ENCODE results near the gene TFPI. TPM values are rescaled to one million over a fixed set of nuclear protein-coding genes. Genes with fewer than 3 reads are reported as not detected.

TFPI gene
- polyA plus RNA-seq, 1 experiment, result 10.9 TPM

DNA sequence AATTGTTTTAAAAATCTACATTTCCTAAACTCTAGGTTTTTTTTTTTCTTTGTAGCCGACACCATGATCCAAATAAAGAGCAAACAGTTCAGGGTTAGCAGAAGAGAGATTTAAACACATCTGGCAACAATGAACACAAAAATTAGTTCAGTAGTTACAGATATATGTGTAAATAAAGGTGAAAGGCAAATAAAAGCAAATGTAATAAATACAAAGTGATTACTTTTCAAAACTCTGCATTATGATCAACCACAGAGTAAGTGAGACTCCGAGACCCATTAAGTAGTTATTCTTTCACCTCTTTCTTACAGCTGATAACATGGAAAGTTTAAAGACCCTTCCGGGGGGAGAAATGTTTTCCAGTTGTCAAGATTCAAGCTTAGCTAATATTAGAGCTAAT is 106.9 kb downstream of the TFPI start:
- POLR2A ChIA-PET, result no interaction called here
- DNase-seq (ENCODE audit: low read depth), result no peak
- Histone ChIP-seq H3K27me3 (ENCODE audit: control insufficient read depth, insufficient read depth, low read length) (no peaks in the 10 kb centered on the region), H3K4me3 (ENCODE audit: low read depth, low read length) (peak overlapping the region; percentile 18), H3K36me3 (ENCODE audit: control insufficient read depth, insufficient read depth, low read length) (no peaks in the 10 kb centered on the region)
- TF ChIP-seq, protein P1, sequence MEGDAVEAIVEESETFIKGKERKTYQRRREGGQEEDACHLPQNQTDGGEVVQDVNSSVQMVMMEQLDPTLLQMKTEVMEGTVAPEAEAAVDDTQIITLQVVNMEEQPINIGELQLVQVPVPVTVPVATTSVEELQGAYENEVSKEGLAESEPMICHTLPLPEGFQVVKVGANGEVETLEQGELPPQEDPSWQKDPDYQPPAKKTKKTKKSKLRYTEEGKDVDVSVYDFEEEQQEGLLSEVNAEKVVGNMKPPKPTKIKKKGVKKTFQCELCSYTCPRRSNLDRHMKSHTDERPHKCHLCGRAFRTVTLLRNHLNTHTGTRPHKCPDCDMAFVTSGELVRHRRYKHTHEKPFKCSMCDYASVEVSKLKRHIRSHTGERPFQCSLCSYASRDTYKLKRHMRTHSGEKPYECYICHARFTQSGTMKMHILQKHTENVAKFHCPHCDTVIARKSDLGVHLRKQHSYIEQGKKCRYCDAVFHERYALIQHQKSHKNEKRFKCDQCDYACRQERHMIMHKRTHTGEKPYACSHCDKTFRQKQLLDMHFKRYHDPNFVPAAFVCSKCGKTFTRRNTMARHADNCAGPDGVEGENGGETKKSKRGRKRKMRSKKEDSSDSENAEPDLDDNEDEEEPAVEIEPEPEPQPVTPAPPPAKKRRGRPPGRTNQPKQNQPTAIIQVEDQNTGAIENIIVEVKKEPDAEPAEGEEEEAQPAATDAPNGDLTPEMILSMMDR (IDR thresholded peaks at IDR 0.05; ENCODE audit: insufficient read depth, low read depth, low read length), result no peak
- CTCF ChIA-PET, result interaction anchor here (0.6 to 1.7 kb wide), 4 partner anchors 273 to 635 kb away, joined by 3 to 9 read pairs (median 3); no protein-coding TSS in a partner anchor

DNA sequence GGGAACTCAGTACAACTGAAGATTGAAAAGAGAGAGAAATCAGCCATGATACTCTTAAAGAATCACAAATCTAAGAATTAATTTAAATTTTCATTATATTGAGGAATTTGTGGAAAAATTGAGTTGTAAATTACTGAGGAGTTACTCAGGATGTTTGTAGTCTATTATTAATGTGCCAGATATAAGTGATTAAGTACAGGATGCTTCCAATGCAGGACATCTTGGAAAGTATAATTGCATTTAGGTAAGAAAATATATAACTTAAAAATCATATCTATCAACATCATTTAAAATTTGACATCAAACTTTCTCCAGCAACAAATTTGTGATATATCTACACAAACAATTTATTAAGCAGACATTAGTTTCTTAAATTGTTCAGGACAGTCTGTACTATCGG is 107.5 kb downstream of the TFPI start:
- Histone ChIP-seq H3K4me3 (ENCODE audit: low read depth, low read length) (peak overlapping the region; percentile 16; the same call in 1 of the 2 replicates), H3K36me3 (ENCODE audit: control insufficient read depth, insufficient read depth, low read length) (no peaks in the 10 kb centered on the region), H3K27me3 (ENCODE audit: control insufficient read depth, insufficient read depth, low read length) (no peaks in the 10 kb centered on the region)
- no peak for DNase-seq (ENCODE audit: low read depth)
- POLR2A ChIA-PET, result no interaction called here
- CTCF ChIA-PET, result interaction anchor here (0.6 kb wide), 1 partner anchor 636 kb away, joined by 3 read pairs; no protein-coding TSS in a partner anchor
- TF ChIP-seq, protein P1 (IDR thresholded peaks at IDR 0.05; ENCODE audit: insufficient read depth, low read depth, low read length), result no peak

DNA sequence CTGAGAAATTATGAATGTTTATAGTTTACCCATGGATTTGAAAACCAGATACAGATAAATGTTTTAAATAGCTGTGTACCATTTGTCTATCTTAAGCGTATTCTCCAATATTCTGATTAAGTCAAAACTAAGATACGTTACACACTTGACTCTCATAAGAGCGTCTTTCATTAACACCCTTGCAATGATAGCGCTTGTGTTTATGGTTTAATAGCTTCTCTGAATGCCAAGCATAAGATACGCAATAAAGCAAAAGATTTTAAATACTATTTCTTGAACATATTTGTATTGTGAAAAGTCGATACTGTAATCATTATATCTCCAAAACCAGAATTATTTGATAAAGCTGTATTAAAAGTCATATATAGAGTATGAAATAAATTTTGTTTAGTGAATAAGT is 109.2 kb downstream of the TFPI start:
- DNase-seq (ENCODE audit: low read depth), result no peak
- POLR2A ChIA-PET, result no interaction called here
- Histone ChIP-seq H3K4me3 (ENCODE audit: low read depth, low read length) (no peak overlapping the region), H3K27me3 (ENCODE audit: control insufficient read depth, insufficient read depth, low read length) (no peaks in the 10 kb centered on the region), H3K36me3 (ENCODE audit: control insufficient read depth, insufficient read depth, low read length) (no peaks in the 10 kb centered on the region)
- TF ChIP-seq, protein P1 (IDR thresholded peaks at IDR 0.05; ENCODE audit: insufficient read depth, low read depth, low read length), result no peak
- CTCF ChIA-PET, result no interaction called here

DNA sequence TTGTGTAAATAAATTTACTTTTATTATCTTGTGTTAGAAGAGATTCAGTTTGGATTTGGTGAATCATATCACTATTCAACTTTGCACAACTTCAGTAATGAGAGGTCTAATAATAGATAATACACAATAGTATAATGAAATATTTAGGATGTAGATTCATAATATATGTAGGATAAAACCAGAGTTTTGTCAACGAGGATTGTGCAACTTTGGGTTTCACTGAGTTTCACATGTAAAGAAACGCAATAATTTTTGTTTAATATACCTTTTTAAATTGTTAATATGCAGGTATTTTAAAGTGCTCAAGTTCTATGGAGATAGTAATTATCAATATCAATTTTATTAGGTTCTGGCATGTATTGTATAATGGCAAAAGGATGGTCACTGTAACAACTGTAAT is 111.5 kb downstream of the TFPI start:
- no peaks in the 10 kb centered on the region for H3K36me3 ChIP-seq (ENCODE audit: control insufficient read depth, insufficient read depth, low read length)
- ChIA-PET CTCF (interaction anchor here (1.2 kb wide), 1 partner anchor 14 kb away, joined by 3 read pairs; no protein-coding TSS in a partner anchor), POLR2A (no interaction called here)
- TF ChIP-seq, protein P1 (IDR thresholded peaks at IDR 0.05; ENCODE audit: insufficient read depth, low read depth, low read length), result no peak
- no peak overlapping the region for H3K4me3 ChIP-seq (ENCODE audit: low read depth, low read length)
- DNase-seq (ENCODE audit: low read depth), result no peak
- no peaks in the 10 kb centered on the region for H3K27me3 ChIP-seq (ENCODE audit: control insufficient read depth, insufficient read depth, low read length)

DNA sequence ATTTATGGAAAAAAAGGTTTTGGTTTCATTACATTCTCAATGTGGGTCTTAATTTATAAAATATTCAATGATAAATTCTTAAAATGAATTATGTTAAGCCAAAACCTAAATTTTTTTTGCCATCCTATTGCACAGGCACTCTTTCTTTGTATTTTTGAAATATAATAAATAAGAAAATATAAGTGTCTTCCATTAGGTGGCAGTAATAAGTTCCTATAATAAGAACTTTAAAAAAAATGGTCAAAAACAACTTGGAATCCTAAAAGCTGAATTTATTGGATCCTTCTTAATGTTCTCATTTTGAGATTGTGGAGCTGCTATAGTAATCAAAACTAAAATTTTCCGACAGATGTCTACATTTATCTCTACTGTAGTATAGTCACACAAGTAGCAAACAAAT is 111.9 kb downstream of the TFPI start:
- Histone ChIP-seq H3K4me3 (ENCODE audit: low read depth, low read length) (no peak overlapping the region), H3K36me3 (ENCODE audit: control insufficient read depth, insufficient read depth, low read length) (no peaks in the 10 kb centered on the region), H3K27me3 (ENCODE audit: control insufficient read depth, insufficient read depth, low read length) (no peaks in the 10 kb centered on the region)
- TF ChIP-seq, protein P1 (IDR thresholded peaks at IDR 0.05; ENCODE audit: insufficient read depth, low read depth, low read length), result peak; percentile 19; the same call in 1 of the 2 replicates
- no peak for DNase-seq (ENCODE audit: low read depth)
- ChIA-PET CTCF (interaction anchor here (1.2 kb wide), 1 partner anchor 14 kb away, joined by 3 read pairs; no protein-coding TSS in a partner anchor), POLR2A (no interaction called here)
